ENCODE data around the gene NXN.
"Not testable (repeated sequence)": the region's sequence is repeated elsewhere in the genome, so short reads cannot be mapped to it uniquely, and the experiment has no call there.

The NXN gene

GRCh38 chr17:855569-855968, 124.0 kb downstream of the NXN start:
- DNase-seq = no peak

GRCh38 chr17:852850-853249, 126.7 kb downstream of the NXN start:
- not testable (repeated sequence) for DNase-seq

GRCh38 chr17:852349-852748, 127.2 kb downstream of the NXN start:
- DNase-seq = no peak

GRCh38 chr17:851924-852323, 127.7 kb downstream of the NXN start:
- DNase-seq = no peak

- no peak for DNase-seq
These were observed 128.5 kb downstream of the NXN start for GRCh38 chr17:850851-851763.

GRCh38 chr17:850086-850850, 129.3 kb downstream of the NXN start:
- no peak for DNase-seq

- no peak for DNase-seq
These were observed 131.2 kb downstream of the NXN start for GRCh38 chr17:848402-848801.

- DNase-seq = no peak
These were observed 132.4 kb downstream of the NXN start for GRCh38 chr17:846901-847843.

GRCh38 chr17:841313-841712, 138.3 kb downstream of the NXN start:
- DNase-seq = no peak

GRCh38 chr17:838486-838885, 141.1 kb downstream of the NXN start:
- no peak for DNase-seq

GRCh38 chr17:836151-836550, 143.4 kb downstream of the NXN start:
- DNase-seq = no peak

- not testable (repeated sequence) for DNase-seq
These were observed 143.9 kb downstream of the NXN start for GRCh38 chr17:835721-836120.

- no peak for DNase-seq
These were observed 144.3 kb downstream of the NXN start for GRCh38 chr17:835263-835662.

- DNase-seq = no peak
These were observed 145.4 kb downstream of the NXN start for GRCh38 chr17:834136-834535.

GRCh38 chr17:830950-831349, 148.6 kb downstream of the NXN start:
- no peak for DNase-seq

GRCh38 chr17:830381-830780, 149.2 kb downstream of the NXN start:
- no peak for DNase-seq

GRCh38 chr17:829614-830013, 150.0 kb downstream of the NXN start:
- not testable (repeated sequence) for DNase-seq

GRCh38 chr17:828761-829160, 150.8 kb downstream of the NXN start:
- DNase-seq = no peak

- DNase-seq = no peak
These were observed 152.8 kb downstream of the NXN start for GRCh38 chr17:826778-827177.

GRCh38 chr17:825216-825615, 154.4 kb downstream of the NXN start:
- no peak for DNase-seq

- no peak for DNase-seq
These were observed 155.2 kb downstream of the NXN start for GRCh38 chr17:824378-824777.

- DNase-seq = no peak
These were observed 156.1 kb downstream of the NXN start for GRCh38 chr17:823501-823902.

GRCh38 chr17:819251-819650, 160.3 kb downstream of the NXN start:
- DNase-seq = no peak
